ENCODE data around the gene APBA1. TPM values are rescaled to one million over a fixed set of nuclear protein-coding genes. Genes with fewer than 3 reads are reported as not detected.

The APBA1 gene
- polyA plus RNA-seq, 1 of the 3 experiments (the other 2 are of a cell fraction) = 3.1 TPM

GRCh38 chr9:69632768-69633167 lies 39.4 kb downstream of the APBA1 start:
- H3K4me2 ChIP-seq = no peak overlapping the region
- no peak overlapping the region for H3K27ac ChIP-seq (ENCODE audit: low read depth in 2 of 2, low read length in 1 of 2)
- H3K4me1 ChIP-seq (ENCODE audit: control insufficient read depth in 1 of 2, insufficient read depth in 2 of 2, low read depth in 1 of 2, low read length in 1 of 2) = 0 out of 4 replicates have a peak, but pooled peaks cover 0 to 7% of the 10 kb centered on the region in 2 experiments
- H3K27me3 ChIP-seq (ENCODE audit: insufficient read depth) = no peaks in the 10 kb centered on the region
- peaks cover 9% of the 10 kb centered on the region for H3F3A ChIP-seq (replicated peaks; ENCODE audit: insufficient read depth)
- H3K9me2 ChIP-seq = no peaks in the 10 kb centered on the region
- TF ChIP-seq ZBTB33 (IDR thresholded peaks at IDR 0.05; ENCODE audit: borderline replicate concordance, low read depth) (no peak), SIN3A (IDR thresholded peaks at IDR 0.05; ENCODE audit: borderline replicate concordance, low read depth, low read length) (no peak), USF1 (IDR thresholded peaks at IDR 0.05; ENCODE audit: borderline replicate concordance, low read depth) (no peak), USF2 (IDR thresholded peaks at IDR 0.05; ENCODE audit: borderline replicate concordance, low read depth, low read length) (no peak), MEF2A (IDR thresholded peaks at IDR 0.05; ENCODE audit: borderline replicate concordance, low read depth) (no peak), RXRA (IDR thresholded peaks at IDR 0.05; ENCODE audit: borderline replicate concordance, low read depth) (no peak), YY1 (IDR thresholded peaks at IDR 0.05; ENCODE audit: low read depth) (no peak)
- no peak overlapping the region for H3K4me3 ChIP-seq (ENCODE audit: low read depth in 2 of 2, low read length in 1 of 2)
- no peaks in the 10 kb centered on the region for H3K36me3 ChIP-seq (replicated peaks in 1 of 2; ENCODE audit: control insufficient read depth in 1 of 2, insufficient read depth in 2 of 2, low read length in 1 of 2)
- no peaks in the 10 kb centered on the region for H3K9me3 ChIP-seq
- no peak overlapping the region for H3K9ac ChIP-seq
- no peak overlapping the region for H2AFZ ChIP-seq (ENCODE audit: low read depth)
- WGBS (ENCODE audit: low lambda C conversion rate) = 45% methylated on average over 3 of the region's 3 CpGs
- CTCF ChIA-PET = no interaction called here
- POLR2A ChIA-PET = no interaction called here
- peaks cover 4% of the 10 kb centered on the region; the same call in 1 of the 2 replicates for H3K79me2 ChIP-seq (ENCODE audit: insufficient read depth)
- peaks cover 6% of the 10 kb centered on the region; the same call in 1 of the 2 replicates for H4K20me1 ChIP-seq (ENCODE audit: insufficient read depth)
- no peak for DNase-seq

GRCh38 chr9:69627281-69627680 lies 44.9 kb downstream of the APBA1 start:
- H3K79me2 ChIP-seq (ENCODE audit: insufficient read depth) = no peaks in the 10 kb centered on the region

More at GRCh38 chr9:69627281-69627680, 44.9 kb downstream of the APBA1 start:
- Histone ChIP-seq H3K27me3 (ENCODE audit: insufficient read depth) (no peaks in the 10 kb centered on the region), H3K27ac (ENCODE audit: low read depth in 2 of 2, low read length in 1 of 2) (no peak overlapping the region), H3K4me2 (no peak overlapping the region), H3K9me2 (no peaks in the 10 kb centered on the region), H3K9ac (no peak overlapping the region), H3F3A (replicated peaks; ENCODE audit: insufficient read depth) (no peaks in the 10 kb centered on the region), H3K4me1 (ENCODE audit: control insufficient read depth in 1 of 2, insufficient read depth in 2 of 2, low read depth in 1 of 2, low read length in 1 of 2) (no peaks in the 10 kb centered on the region), H4K20me1 (ENCODE audit: insufficient read depth) (no peaks in the 10 kb centered on the region), H2AFZ (ENCODE audit: low read depth) (no peak overlapping the region), H3K36me3 (replicated peaks in 1 of 2; ENCODE audit: control insufficient read depth in 1 of 2, insufficient read depth in 2 of 2, low read length in 1 of 2) (no peaks in the 10 kb centered on the region), H3K9me3 (no peaks in the 10 kb centered on the region), H3K4me3 (ENCODE audit: low read depth in 2 of 2, low read length in 1 of 2) (no peak overlapping the region)
- 61% methylated on average over 3 of the region's 3 CpGs for WGBS (ENCODE audit: low lambda C conversion rate)
- POLR2A ChIA-PET = no interaction called here
- no peak for DNase-seq
- CTCF ChIA-PET = no interaction called here
- TF ChIP-seq MXI1 (IDR thresholded peaks at IDR 0.05; ENCODE audit: low read depth, low read length) (no peak), YY1 (IDR thresholded peaks at IDR 0.05; ENCODE audit: low read depth) (no peak), CTCF (IDR thresholded peaks at IDR 0.05) (no peak), POLR2AphosphoS5 (IDR thresholded peaks at IDR 0.05; ENCODE audit: low read depth, low read length) (no peak), ELF1 (IDR thresholded peaks at IDR 0.05) (no peak), JUND (IDR thresholded peaks at IDR 0.05) (no peak), RFX5 (IDR thresholded peaks at IDR 0.05; ENCODE audit: low read length) (no peak), TAF1 (IDR thresholded peaks at IDR 0.05; ENCODE audit: borderline replicate concordance, low read depth, low read length) (no peak), FOXM1 (IDR thresholded peaks at IDR 0.05; ENCODE audit: low read depth) (no peak)
